Measurements from ENCODE around the gene SOX18. TPM values are rescaled to one million over a fixed set of nuclear protein-coding genes. Genes with fewer than 3 reads are reported as not detected.

Gene SOX18
- total RNA-seq, 3 donors from 2014 or later (not counting 1 experiment from before 2014, with no cell fraction given): not detected

- Histone ChIP-seq H3K4me3 (ENCODE audit: low read length) (no peak overlapping the region), H3K36me3 (ENCODE audit: control insufficient read depth, insufficient read depth, low read length) (no peaks in the 10 kb centered on the region), H3K4me1 (ENCODE audit: control insufficient read depth, insufficient read depth, low read length) (peaks cover 23% of the 10 kb centered on the region), H3K9me3 (ENCODE audit: control insufficient read depth, insufficient read depth, low read length) (no peaks in the 10 kb centered on the region), H3K27ac (ENCODE audit: low read length) (no peak overlapping the region), H3K27me3 (ENCODE audit: control insufficient read depth, insufficient read depth, low read length) (no peaks in the 10 kb centered on the region)
- Mint-ChIP-seq H3K27ac (no peak overlapping the region), H3K4me1 (peaks cover 0 to 9% of the 10 kb centered on the region in 2 donors), H3K9me3 (peaks cover 4 to 5% of the 10 kb centered on the region in 2 donors), H3K4me3 (no peak overlapping the region), H3K27me3 (ENCODE audit: low read depth in 2 of 2) (peaks cover under 1 to 4% of the 10 kb centered on the region in 2 donors), H3K36me3 (no peaks in the 10 kb centered on the region)
- TF ChIP-seq CTCF (IDR thresholded peaks at IDR 0.05): no peak
- intact Hi-C loops (cut with micrococcal nuclease): no loop called here
- 86% methylated on average over 11 of the region's 11 CpGs for WGBS (ENCODE audit: insufficient coverage)
- DNase-seq: no peak
- ATAC-seq: no peak
Measured at GRCh38 chr20:64095927-64096326, 46.5 kb upstream of the SOX18 start.

DNA sequence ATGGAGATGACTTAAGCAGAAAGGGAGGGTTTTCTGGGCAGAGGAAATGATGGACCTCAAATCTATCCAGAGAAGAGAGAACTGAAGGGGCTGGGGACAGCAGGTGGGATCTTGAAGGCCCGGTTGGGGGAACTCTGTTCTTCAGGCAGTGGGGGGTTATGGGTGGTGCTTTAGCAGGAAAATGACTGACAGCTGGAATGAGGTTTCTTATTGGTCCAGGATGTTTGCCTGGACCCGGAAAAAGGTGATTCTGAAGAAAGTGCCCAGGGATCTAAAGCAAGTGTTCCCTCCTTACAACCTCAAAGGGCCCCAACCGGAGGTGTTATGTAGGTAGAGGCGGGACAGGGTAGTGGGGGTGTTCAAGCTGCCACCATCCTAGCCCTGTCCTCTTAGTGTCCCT is 46.0 kb upstream of the SOX18 start:
- DNase-seq: no peak
- no peak overlapping the region for H3K27ac Mint-ChIP-seq
- Histone ChIP-seq H3K36me3 (ENCODE audit: control insufficient read depth, insufficient read depth, low read length) (no peaks in the 10 kb centered on the region), H3K4me3 (ENCODE audit: low read length) (no peak overlapping the region), H3K4me1 (ENCODE audit: control insufficient read depth, insufficient read depth, low read length) (peaks cover 18% of the 10 kb centered on the region), H3K9me3 (ENCODE audit: control insufficient read depth, insufficient read depth, low read length) (no peaks in the 10 kb centered on the region), H3K27me3 (ENCODE audit: control insufficient read depth, insufficient read depth, low read length) (no peaks in the 10 kb centered on the region), H3K27ac (ENCODE audit: low read length) (no peak overlapping the region)
- 86% methylated on average over 4 of the region's 4 CpGs for WGBS (ENCODE audit: insufficient coverage)
- intact Hi-C loops (cut with micrococcal nuclease): no loop called here
- H3K36me3 Mint-ChIP-seq: no peaks in the 10 kb centered on the region
- H3K4me1 Mint-ChIP-seq: peaks cover 0 to 9% of the 10 kb centered on the region in 2 donors
- H3K27me3 Mint-ChIP-seq (ENCODE audit: low read depth in 2 of 2): no peaks in the 10 kb centered on the region
- no peak for TF ChIP-seq CTCF (IDR thresholded peaks at IDR 0.05)
- ATAC-seq: no peak
- peaks cover 4 to 5% of the 10 kb centered on the region in 2 donors for H3K9me3 Mint-ChIP-seq
- H3K4me3 Mint-ChIP-seq: no peak overlapping the region

GRCh38 chr20:64093013-64093503 is 43.6 kb upstream of the SOX18 start:
- no peak for TF ChIP-seq CTCF (IDR thresholded peaks at IDR 0.05)
- no peaks in the 10 kb centered on the region for H3K4me1 ChIP-seq (ENCODE audit: control insufficient read depth, insufficient read depth, low read length)
- WGBS (ENCODE audit: insufficient coverage): 90% methylated on average over 8 of the region's 9 CpGs
- H3K9me3 Mint-ChIP-seq: peaks cover 4 to 5% of the 10 kb centered on the region in 2 donors
- peaks cover 0 to 9% of the 10 kb centered on the region in 2 donors for H3K4me1 Mint-ChIP-seq
- no peaks in the 10 kb centered on the region for H3K27me3 ChIP-seq (ENCODE audit: control insufficient read depth, insufficient read depth, low read length)
- H3K27me3 Mint-ChIP-seq (ENCODE audit: low read depth in 2 of 2): peaks cover 0 to 3% of the 10 kb centered on the region in 2 donors
- H3K27ac ChIP-seq (ENCODE audit: low read length): no peak overlapping the region
- H3K27ac Mint-ChIP-seq: no peak overlapping the region
- intact Hi-C loops (cut with micrococcal nuclease): no loop called here
- no peaks in the 10 kb centered on the region for H3K9me3 ChIP-seq (ENCODE audit: control insufficient read depth, insufficient read depth, low read length)
- no peak overlapping the region for H3K4me3 Mint-ChIP-seq
- no peak overlapping the region for H3K4me3 ChIP-seq (ENCODE audit: low read length)
- no peaks in the 10 kb centered on the region for H3K36me3 ChIP-seq (ENCODE audit: control insufficient read depth, insufficient read depth, low read length)
- DNase-seq (no peak), ATAC-seq (no peak)
- no peaks in the 10 kb centered on the region for H3K36me3 Mint-ChIP-seq

All from natural killer cell (primary cell).